Loucy (cell line): ENCODE results near the gene COL4A3.

Experiments used
- CTCF ChIP-seq: fragments of 200-600 bp; sonication (generic); conservative IDR thresholded peaks from 2 replicates; pipeline ENCODE4 v1.5.1; 2014; ENCODE audit warnings: mild to moderate bottlenecking, antibody characterized with exemption, low read length
- EZH2phosphoT487 ChIP-seq: fragments of 200-600 bp; IDR thresholded peaks from 2 replicates; pipeline ENCODE4 v1.6.1; 2018; ENCODE audit warnings: antibody characterized with exemption, mild to moderate bottlenecking, moderate library complexity, borderline replicate concordance

- TF ChIP-seq CTCF (no peak), EZH2phosphoT487 (no peak)
Observed at GRCh38 chr2:227219312-227220105, 55.1 kb downstream of the COL4A3 start.
